Smooth muscle cell (in vitro differentiated cells): ENCODE measurements around the gene SRBD1. TPM values are rescaled to one million over a fixed set of nuclear protein-coding genes. Genes with fewer than 3 reads are reported as not detected.

Experiments
- DNase-seq: peaks from one replicate; lab custom pipeline; 2025; ENCODE audit not compliant: unreplicated experiment; lab: John Stamatoyannopoulos, UW
- H2AFZ ChIP-seq: fragments of 200-600 bp; sonication (generic); 2 replicates; pipeline ENCODE4 v1.6.0; 2016; ENCODE audit warnings: antibody characterized with exemption, low read depth, mild to moderate bottlenecking
- H3F3A ChIP-seq: fragments of 200-600 bp; sonication (generic); 2 replicates; pipeline ENCODE4 v1.6.0; 2017; ENCODE audit warnings: antibody characterized with exemption, low read depth
- H3K27ac ChIP-seq: fragments of 200-600 bp; sonication (generic); 2 replicates; pipeline ENCODE4 v1.5.1; 2016; ENCODE audit warnings: low read depth, mild to moderate bottlenecking
- H3K27me3 ChIP-seq: fragments of 200-600 bp; sonication (generic); 2 replicates; pipeline ENCODE4 v1.6.1; 2016; ENCODE audit warnings: low read depth, mild to moderate bottlenecking
- H3K36me3 ChIP-seq: fragments of 200-600 bp; sonication (generic); 2 replicates; pipeline ENCODE4 v1.5.1; 2016; ENCODE audit warnings: low read depth
- H3K4me1 ChIP-seq: fragments of 200-600 bp; sonication (generic); 2 replicates; pipeline ENCODE4 v1.5.1; 2016; ENCODE audit warnings: low read depth
- H3K4me2 ChIP-seq: fragments of 200-600 bp; sonication (generic); 2 replicates; pipeline ENCODE4 v1.6.0; 2016; ENCODE audit warnings: mild to moderate bottlenecking
- H3K4me3 ChIP-seq: fragments of 200-600 bp; sonication (generic); 2 replicates; pipeline ENCODE4 v1.5.1; 2016; ENCODE audit warnings: mild to moderate bottlenecking
- H3K79me2 ChIP-seq: fragments of 200-600 bp; sonication (generic); 2 replicates; pipeline ENCODE4 v1.6.0; 2016; ENCODE audit warnings: low read depth, mild to moderate bottlenecking
- H3K9ac ChIP-seq: fragments of 200-600 bp; sonication (generic); 2 replicates; pipeline ENCODE4 v1.6.0; 2016; ENCODE audit warnings: low read depth
- H3K9me3 ChIP-seq: fragments of 200-600 bp; sonication (generic); replicated peaks from 2 replicates; pipeline ENCODE4 v1.5.1; 2016; ENCODE audit warnings: low read depth
- H4K20me1 ChIP-seq: fragments of 200-600 bp; sonication (generic); 2 replicates; pipeline ENCODE4 v1.6.0; 2016; ENCODE audit warnings: low read depth
- CTCF ChIP-seq: fragments of 200-600 bp; sonication (generic); IDR thresholded peaks from 2 replicates; pipeline ENCODE4 v1.5.1; 2017; ENCODE audit warnings: borderline replicate concordance, mild to moderate bottlenecking, antibody characterized with exemption; ENCODE audit not compliant: insufficient read depth, poor library complexity, severe bottlenecking
- WGBS: methylation state at CpG from one replicate; pipeline ENCODE4 v1.1.7; 2016; ENCODE audit warnings: low lambda C conversion rate; 5-methylcytosine and 5-hydroxymethylcytosine counted together
- polyA plus RNA-seq: library from polyadenylated mRNA; unstranded; fragments of >200 nt; fragmentation: Nextera tagmentation; extraction: Ambion mirVana; gene quantifications from 2 replicates; pipeline ENCODE4 v1.2.1, GENCODE V29; 2016
- total RNA-seq: library from RNA; depleted of rRNA; stranded (reverse); fragments of >200 nt; gene quantifications from 2 replicates; pipeline ENCODE4 v1.2.3, GENCODE V29; 2014

The SRBD1 gene
- total and polyA plus RNA-seq, 2 experiments from 2014 or later = 11.1 to 22.5 TPM

- Histone ChIP-seq H3K9ac (peak overlapping the region; percentile 84), H4K20me1 (no peaks in the 10 kb centered on the region), H3K27me3 (peaks cover 36% of the 10 kb centered on the region), H3K36me3 (no peaks in the 10 kb centered on the region), H3K4me1 (no peaks in the 10 kb centered on the region), H3K4me2 (peak overlapping the region; percentile 97), H3K79me2 (no peaks in the 10 kb centered on the region), H3K27ac (no peak overlapping the region), H3K4me3 (peak overlapping the region; percentile 70), H2AFZ (peak overlapping the region; percentile 96), H3K9me3 (no peaks in the 10 kb centered on the region), H3F3A (peaks cover 2% of the 10 kb centered on the region)
- 11% methylated on average over 49 of the region's 49 CpGs for WGBS
- peak; percentile 28 for DNase-seq
- TF ChIP-seq CTCF = peak; percentile 97
Measured at GRCh38 chr2:45643543-45644542, 32.8 kb upstream of the SRBD1 start.

- H2AFZ ChIP-seq = peak overlapping the region; percentile 96
- H3F3A ChIP-seq = peaks cover 2% of the 10 kb centered on the region
- peaks cover 44% of the 10 kb centered on the region for H3K27me3 ChIP-seq
- H4K20me1 ChIP-seq = no peaks in the 10 kb centered on the region
- DNase-seq = no peak
- H3K4me1 ChIP-seq = no peaks in the 10 kb centered on the region
- H3K4me2 ChIP-seq = peak overlapping the region; percentile 97
- H3K27ac ChIP-seq = no peak overlapping the region
- H3K4me3 ChIP-seq = peak overlapping the region; percentile 70
- H3K79me2 ChIP-seq = no peaks in the 10 kb centered on the region
- WGBS = 50% methylated on average over 11 of the region's 11 CpGs
- no peaks in the 10 kb centered on the region for H3K9me3 ChIP-seq
- H3K9ac ChIP-seq = peak overlapping the region; percentile 84
- H3K36me3 ChIP-seq = no peaks in the 10 kb centered on the region
- no peak for TF ChIP-seq CTCF
Measured at GRCh38 chr2:45643095-45643494, 32.0 kb upstream of the SRBD1 start.

GRCh38 chr2:45640576-45640975 lies 29.5 kb upstream of the SRBD1 start:
- Histone ChIP-seq H3K9me3 (no peaks in the 10 kb centered on the region), H2AFZ (no peak overlapping the region), H3F3A (no peaks in the 10 kb centered on the region), H4K20me1 (no peaks in the 10 kb centered on the region), H3K27me3 (peaks cover 45% of the 10 kb centered on the region), H3K27ac (no peak overlapping the region), H3K4me1 (no peaks in the 10 kb centered on the region), H3K79me2 (no peaks in the 10 kb centered on the region), H3K4me2 (no peak overlapping the region), H3K9ac (no peak overlapping the region), H3K4me3 (no peak overlapping the region), H3K36me3 (no peaks in the 10 kb centered on the region)
- TF ChIP-seq CTCF = no peak
- DNase-seq = no peak
- WGBS = 66% methylated on average over 2 of the region's 2 CpGs

- no peak for DNase-seq
- TF ChIP-seq CTCF = no peak
- Histone ChIP-seq H3K27me3 (peaks cover 54% of the 10 kb centered on the region), H3K9me3 (no peaks in the 10 kb centered on the region), H3K4me2 (no peak overlapping the region), H3K79me2 (no peaks in the 10 kb centered on the region), H3K27ac (no peak overlapping the region), H3K9ac (no peak overlapping the region), H3F3A (no peaks in the 10 kb centered on the region), H3K36me3 (no peaks in the 10 kb centered on the region), H4K20me1 (no peaks in the 10 kb centered on the region), H2AFZ (no peak overlapping the region), H3K4me1 (no peaks in the 10 kb centered on the region), H3K4me3 (no peak overlapping the region)
- 72% methylated on average over 5 of the region's 5 CpGs for WGBS
Measured at GRCh38 chr2:45637440-45637839, 26.4 kb upstream of the SRBD1 start.
